NCI-H510A (cell line): ENCODE data around the gene FES.
"Not testable (repeated sequence)": the region's sequence is repeated elsewhere in the genome, so short reads cannot be mapped to it uniquely, and the experiment has no call there.

Experiments
- DNase-seq: peaks from one replicate; lab custom pipeline; 2025; lab: John Stamatoyannopoulos, UW

FES gene

GRCh38 chr15:90891346-90891949, 7.1 kb downstream of the FES start:
- no peak for DNase-seq

GRCh38 chr15:90892023-90892422, 7.7 kb downstream of the FES start:
- no peak for DNase-seq

GRCh38 chr15:90892498-90893174, 8.3 kb downstream of the FES start:
- no peak for DNase-seq

- DNase-seq, result no peak
These were observed 9.1 kb downstream of the FES start for GRCh38 chr15:90893175-90894090.

GRCh38 chr15:90895571-90896117, 11.3 kb downstream of the FES start:
- no peak for DNase-seq

- DNase-seq, result not testable (repeated sequence)
These were observed 12.9 kb downstream of the FES start for GRCh38 chr15:90897131-90897655.

GRCh38 chr15:90901175-90902039, 17.1 kb downstream of the FES start:
- no peak for DNase-seq

- peak; percentile 84 for DNase-seq
These were observed 17.9 kb downstream of the FES start for GRCh38 chr15:90902040-90902839.

GRCh38 chr15:90902840-90903732, 18.8 kb downstream of the FES start, which contains the start of gene MAN2A2:
Gene MAN2A2 (plus strand): TSS chr15:90903302. CDS start chr15:90904208, 906 bp downstream.
- DNase-seq, result peak; percentile 53

- DNase-seq, result peak; percentile 43
These were observed 19.6 kb downstream of the FES start for GRCh38 chr15:90903733-90904536.

- DNase-seq, result no peak
These were observed 20.4 kb downstream of the FES start for GRCh38 chr15:90904746-90905145.

GRCh38 chr15:90905306-90906180, 21.2 kb downstream of the FES start:
- DNase-seq, result no peak

- no peak for DNase-seq
These were observed 22.0 kb downstream of the FES start for GRCh38 chr15:90906181-90906849.

GRCh38 chr15:90907051-90907660, 22.9 kb downstream of the FES start:
- no peak for DNase-seq

- DNase-seq, result no peak
These were observed 23.7 kb downstream of the FES start for GRCh38 chr15:90907838-90908507.

GRCh38 chr15:90909449-90909848, 25.1 kb downstream of the FES start:
- not testable (repeated sequence) for DNase-seq
